WTC11 (cell line): ENCODE measurements around the gene GALR2. TPM values are rescaled to one million over a fixed set of nuclear protein-coding genes. Genes with fewer than 3 reads are reported as not detected.
"Not testable (repeated sequence)": the region's sequence is repeated elsewhere in the genome, so short reads cannot be mapped to it uniquely, and the experiment has no call there.

ENCODE experiments used
- ATAC-seq: fragments of 200-7000 bp; cut with Tn5 transposase; 2 replicates; pipeline ENCODE4 v1.10.0; 2021; ENCODE audit warnings: mild to moderate bottlenecking, moderate library complexity
- CTCF ChIA-PET: fragments of 300-600 bp; sonication (Branson Sonifier 250); formaldehyde crosslinking; loops from one replicate; lab custom pipeline; 2021; ENCODE audit warnings: antibody characterized with exemption; lab: Charles Lee
- POLR2A ChIA-PET: fragments of 350-600 bp; sonication (Branson Sonifier 250); formaldehyde crosslinking; loops from one replicate; lab custom pipeline; 2021; ENCODE audit warnings: antibody characterized with exemption; lab: Charles Lee
- DNase-seq: peaks from one replicate; pipeline ENCODE4 v3.0.0; 2021; ENCODE audit warnings: low spot score
- H3K27ac Mint-ChIP-seq: 2 replicates; pipeline ENCODE4 v1.8.0; 2021; ENCODE audit warnings: mixed read lengths
- H3K27me3 Mint-ChIP-seq: 2 replicates; pipeline ENCODE4 v1.8.0; 2021; ENCODE audit warnings: low read depth, mild to moderate bottlenecking, moderate library complexity, mixed read lengths
- H3K36me3 Mint-ChIP-seq: 2 replicates; pipeline ENCODE4 v1.8.0; 2021; ENCODE audit warnings: mixed read lengths
- H3K4me1 Mint-ChIP-seq: 2 replicates; pipeline ENCODE4 v1.8.0; 2022; ENCODE audit warnings: mixed read lengths
- H3K4me3 Mint-ChIP-seq: 2 replicates; pipeline ENCODE4 v1.8.0; 2021; ENCODE audit warnings: mild to moderate bottlenecking, moderate library complexity, mixed read lengths
- H3K9me3 Mint-ChIP-seq: 2 replicates; pipeline ENCODE4 v1.8.0; 2021; ENCODE audit warnings: mixed read lengths
- ELF4 ChIP-seq: sonication (generic); formaldehyde crosslinking; IDR thresholded peaks from 2 replicates; pipeline ENCODE4 v1.8.1; 2022; ENCODE audit warnings: low read depth, mild to moderate bottlenecking, moderate library complexity, missing genetic modification reagents
- EMX1 ChIP-seq: fragments of 250-450 bp; sonication (Bioruptor Pico); IDR thresholded peaks from 2 replicates; pipeline ENCODE4 v1.8.0; 2021; ENCODE audit warnings: mild to moderate bottlenecking
- ETV6 ChIP-seq: sonication (generic); formaldehyde crosslinking; IDR thresholded peaks from 2 replicates; pipeline ENCODE4 v1.8.1; 2022; ENCODE audit warnings: mild to moderate bottlenecking, missing genetic modification reagents
- FOXP1 ChIP-seq: sonication (generic); formaldehyde crosslinking; IDR thresholded peaks from 2 replicates; pipeline ENCODE4 v1.8.0; 2022; ENCODE audit warnings: missing genetic modification reagents, mild to moderate bottlenecking, moderate library complexity, borderline replicate concordance
- JAZF1 ChIP-seq: fragments of 250-450 bp; sonication (Bioruptor Pico); IDR thresholded peaks from 2 replicates; pipeline ENCODE4 v1.9.0; 2021; ENCODE audit warnings: moderate library complexity, mild to moderate bottlenecking, inconsistent platforms
- KAT7 ChIP-seq: sonication (generic); formaldehyde crosslinking; IDR thresholded peaks from 2 replicates; pipeline ENCODE4 v1.8.1; 2023; ENCODE audit warnings: missing genetic modification reagents, mild to moderate bottlenecking, borderline replicate concordance
- NFE2L1 ChIP-seq: sonication (generic); formaldehyde crosslinking; IDR thresholded peaks from 2 replicates; pipeline ENCODE4 v1.8.1; 2023; ENCODE audit warnings: missing genetic modification reagents
- NR2C2 ChIP-seq: sonication (generic); formaldehyde crosslinking; IDR thresholded peaks from 2 replicates; pipeline ENCODE4 v1.8.0; 2022; ENCODE audit warnings: mild to moderate bottlenecking, missing genetic modification reagents
- NR3C1 ChIP-seq: sonication (generic); formaldehyde crosslinking; conservative IDR thresholded peaks from 2 replicates; pipeline ENCODE4 v1.8.1; 2023; ENCODE audit warnings: low read depth, mild to moderate bottlenecking, missing genetic modification reagents
- OVOL2 ChIP-seq: fragments of 250-450 bp; sonication (Bioruptor Pico); IDR thresholded peaks from 2 replicates; pipeline ENCODE4 v1.9.0; 2021; ENCODE audit warnings: mild to moderate bottlenecking, borderline replicate concordance
- PRRX2 ChIP-seq: fragments of 250-450 bp; sonication (Bioruptor Pico); IDR thresholded peaks from 2 replicates; pipeline ENCODE4 v1.8.0; 2021; ENCODE audit warnings: mild to moderate bottlenecking
- RORB ChIP-seq: fragments of 250-450 bp; sonication (Bioruptor Pico); IDR thresholded peaks from 2 replicates; pipeline ENCODE4 v1.9.0; 2021; ENCODE audit warnings: mild to moderate bottlenecking
- SMAD4 ChIP-seq: sonication (generic); formaldehyde crosslinking; IDR thresholded peaks from 2 replicates; pipeline ENCODE4 v1.8.0; 2022; ENCODE audit warnings: mild to moderate bottlenecking, missing genetic modification reagents
- SP1 ChIP-seq: sonication (generic); formaldehyde crosslinking; conservative IDR thresholded peaks from 2 replicates; pipeline ENCODE4 v1.8.1; 2022; ENCODE audit warnings: missing genetic modification reagents
- ZNF121 ChIP-seq: sonication (generic); formaldehyde crosslinking; IDR thresholded peaks from 2 replicates; pipeline ENCODE4 v1.8.0; 2023; ENCODE audit warnings: missing genetic modification reagents
- ZNF138 ChIP-seq: sonication (generic); formaldehyde crosslinking; conservative IDR thresholded peaks from 2 replicates; pipeline ENCODE4 v1.8.1; 2022; ENCODE audit warnings: mild to moderate bottlenecking, moderate library complexity, missing genetic modification reagents
- ZNF219 ChIP-seq: sonication (generic); formaldehyde crosslinking; IDR thresholded peaks from 2 replicates; pipeline ENCODE4 v1.8.0; 2023; ENCODE audit warnings: missing genetic modification reagents, mild to moderate bottlenecking, borderline replicate concordance
- ZNF232 ChIP-seq: sonication (generic); formaldehyde crosslinking; IDR thresholded peaks from 2 replicates; pipeline ENCODE4 v1.8.0; 2022; ENCODE audit warnings: mild to moderate bottlenecking, missing genetic modification reagents
- ZNF317 ChIP-seq: sonication (generic); formaldehyde crosslinking; IDR thresholded peaks from 2 replicates; pipeline ENCODE4 v1.8.1; 2023; ENCODE audit warnings: low read depth, mild to moderate bottlenecking, moderate library complexity, missing genetic modification reagents, borderline replicate concordance
- ZNF416 ChIP-seq: fragments of 250-450 bp; sonication (Bioruptor Pico); IDR thresholded peaks from 2 replicates; pipeline ENCODE4 v1.9.0; 2021; ENCODE audit warnings: mild to moderate bottlenecking, inconsistent platforms
- total RNA-seq: library from RNA; stranded (reverse); gene quantifications from 3 replicates; pipeline ENCODE4 v1.2.3, GENCODE V29; 2021
- TF ChIP-seq, protein P1 (sequence below): sonication (generic); formaldehyde crosslinking; IDR thresholded peaks from 2 replicates; pipeline ENCODE4 v1.8.0; 2022; ENCODE audit warnings: mild to moderate bottlenecking, missing genetic modification reagents
- TF ChIP-seq, protein P2 (sequence below): sonication (generic); formaldehyde crosslinking; IDR thresholded peaks from 2 replicates; pipeline ENCODE4 v1.8.1; 2023; ENCODE audit warnings: mild to moderate bottlenecking, missing genetic modification reagents, moderate library complexity

Gene GALR2
- total RNA-seq, 1 experiment from 2014 or later, result 2.9 TPM

DNA sequence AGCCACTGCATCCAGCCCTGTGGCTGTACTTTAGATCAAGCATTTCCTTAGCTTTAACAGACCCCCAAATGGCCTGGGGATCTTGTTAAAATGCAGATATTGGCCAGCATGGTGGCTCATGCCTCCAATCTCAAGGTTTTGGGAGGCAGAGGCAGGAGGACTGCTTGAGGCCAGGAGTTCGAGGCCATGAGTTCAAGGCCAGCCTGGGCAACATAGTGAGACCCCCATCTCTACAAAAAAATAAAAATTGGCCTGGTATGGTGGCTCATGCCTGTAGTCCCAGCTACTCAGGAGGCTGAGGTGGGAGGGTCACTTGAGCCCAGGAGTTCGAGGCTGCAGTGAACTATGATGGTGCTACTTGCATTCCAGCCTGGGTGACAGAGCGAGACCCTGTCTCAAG is 31.7 kb upstream of the GALR2 start:
- peak; percentile 75; the same call in 1 of the 2 replicates for TF ChIP-seq ZNF121 (CRISPR knock-in tag)
- H3K27me3 Mint-ChIP-seq, H3K4me3 Mint-ChIP-seq, DNase-seq, H3K27ac Mint-ChIP-seq, H3K9me3 Mint-ChIP-seq, ATAC-seq, POLR2A ChIA-PET: not testable (repeated sequence)
- peaks cover 74% of the 10 kb centered on the region for H3K36me3 Mint-ChIP-seq
- peaks cover 11% of the 10 kb centered on the region for H3K4me1 Mint-ChIP-seq
- CTCF ChIA-PET, result interaction anchor here (1.7 to 3.2 kb wide), 2 partner anchors 29 to 42 kb away, joined by 5 to 17 read pairs; partner anchors contain the start of gene CDK3

DNA sequence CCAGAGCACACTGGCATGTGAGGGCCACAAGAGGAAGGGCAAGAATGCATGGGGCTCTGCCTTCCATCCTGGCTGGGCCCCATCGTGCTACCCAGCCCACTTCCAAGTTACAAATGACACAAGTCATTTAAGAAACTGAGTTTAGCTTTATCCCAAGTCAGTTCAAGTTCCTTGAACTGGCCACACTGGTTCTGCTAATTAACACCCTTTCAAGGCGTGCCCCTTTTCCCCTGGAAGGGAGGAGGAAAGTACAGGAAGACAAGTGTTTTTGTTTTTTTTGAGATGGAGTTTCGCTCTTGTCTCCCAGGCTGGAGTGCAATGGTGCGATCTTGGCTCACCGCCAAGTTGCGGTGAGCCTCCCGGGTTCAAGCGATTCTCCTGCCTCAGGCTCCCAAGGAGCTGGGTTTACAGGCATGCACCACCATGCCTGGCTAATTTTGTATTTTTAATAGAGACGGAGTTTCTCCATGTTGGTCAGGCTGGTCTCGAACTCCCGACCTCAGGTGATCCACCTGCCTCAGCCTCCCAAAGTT is 30.0 kb upstream of the GALR2 start:
- DNase-seq, H3K27me3 Mint-ChIP-seq, H3K4me3 Mint-ChIP-seq, ATAC-seq, CTCF ChIA-PET, H3K9me3 Mint-ChIP-seq, POLR2A ChIA-PET: not testable (repeated sequence)
- Mint-ChIP-seq H3K27ac (peak overlapping the region; percentile 6; the same call in 1 of the 2 replicates), H3K4me1 (peaks cover 15% of the 10 kb centered on the region), H3K36me3 (peaks cover 75% of the 10 kb centered on the region)

DNA sequence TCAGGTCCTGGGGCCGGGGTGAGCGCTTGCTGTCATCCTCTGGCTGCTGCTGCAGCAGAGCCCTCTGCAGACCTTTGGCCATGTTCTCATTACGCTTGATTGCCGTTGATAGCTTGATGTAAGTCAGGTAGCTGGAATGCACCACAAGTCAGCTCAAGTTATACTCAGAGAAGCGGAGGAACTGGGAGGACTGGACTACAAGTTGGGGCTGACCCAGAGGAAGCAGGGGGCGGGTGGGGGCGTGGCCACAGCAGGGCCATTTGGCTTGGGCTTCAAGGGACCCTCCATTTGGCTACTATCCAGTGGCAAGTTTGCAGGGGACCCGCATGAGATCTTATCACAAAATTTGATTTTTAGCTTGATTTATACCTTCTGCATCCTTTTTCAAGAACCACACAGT is 28.5 kb upstream of the GALR2 start:
- no peak for TF ChIP-seq OVOL2
- TF ChIP-seq ZNF232 (CRISPR knock-in tag), result no peak
- no peak for TF ChIP-seq NFE2L1 (CRISPR knock-in tag)
- TF ChIP-seq ELF4 (CRISPR knock-in tag), result no peak
- no peak for TF ChIP-seq ZNF219 (CRISPR knock-in tag)
- TF ChIP-seq NR2C2 (CRISPR knock-in tag), result no peak
- TF ChIP-seq EMX1 (CRISPR knock-in tag), result no peak
- TF ChIP-seq ZNF317, result no peak
- TF ChIP-seq, protein P1, sequence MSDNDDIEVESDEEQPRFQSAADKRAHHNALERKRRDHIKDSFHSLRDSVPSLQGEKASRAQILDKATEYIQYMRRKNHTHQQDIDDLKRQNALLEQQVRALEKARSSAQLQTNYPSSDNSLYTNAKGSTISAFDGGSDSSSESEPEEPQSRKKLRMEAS (CRISPR knock-in tag), result no peak
- no peak for TF ChIP-seq FOXP1
- TF ChIP-seq ZNF416 (CRISPR knock-in tag), result no peak
- TF ChIP-seq KAT7 (CRISPR knock-in tag), result no peak
- TF ChIP-seq JAZF1 (CRISPR knock-in tag), result no peak
- TF ChIP-seq, protein P2, sequence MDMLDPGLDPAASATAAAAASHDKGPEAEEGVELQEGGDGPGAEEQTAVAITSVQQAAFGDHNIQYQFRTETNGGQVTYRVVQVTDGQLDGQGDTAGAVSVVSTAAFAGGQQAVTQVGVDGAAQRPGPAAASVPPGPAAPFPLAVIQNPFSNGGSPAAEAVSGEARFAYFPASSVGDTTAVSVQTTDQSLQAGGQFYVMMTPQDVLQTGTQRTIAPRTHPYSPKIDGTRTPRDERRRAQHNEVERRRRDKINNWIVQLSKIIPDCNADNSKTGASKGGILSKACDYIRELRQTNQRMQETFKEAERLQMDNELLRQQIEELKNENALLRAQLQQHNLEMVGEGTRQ (CRISPR knock-in tag), result no peak
- no peak for TF ChIP-seq SMAD4
- no peak for TF ChIP-seq RORB
- TF ChIP-seq ZNF138, result no peak
- POLR2A ChIA-PET, result no interaction called here
- Mint-ChIP-seq H3K4me3 (no peak overlapping the region), H3K27me3 (no peaks in the 10 kb centered on the region), H3K9me3 (no peaks in the 10 kb centered on the region), H3K4me1 (peaks cover 8% of the 10 kb centered on the region), H3K36me3 (peaks cover 72% of the 10 kb centered on the region), H3K27ac (no peak overlapping the region)
- CTCF ChIA-PET, result no interaction called here
- DNase-seq (no peak), ATAC-seq (no peak)

DNA sequence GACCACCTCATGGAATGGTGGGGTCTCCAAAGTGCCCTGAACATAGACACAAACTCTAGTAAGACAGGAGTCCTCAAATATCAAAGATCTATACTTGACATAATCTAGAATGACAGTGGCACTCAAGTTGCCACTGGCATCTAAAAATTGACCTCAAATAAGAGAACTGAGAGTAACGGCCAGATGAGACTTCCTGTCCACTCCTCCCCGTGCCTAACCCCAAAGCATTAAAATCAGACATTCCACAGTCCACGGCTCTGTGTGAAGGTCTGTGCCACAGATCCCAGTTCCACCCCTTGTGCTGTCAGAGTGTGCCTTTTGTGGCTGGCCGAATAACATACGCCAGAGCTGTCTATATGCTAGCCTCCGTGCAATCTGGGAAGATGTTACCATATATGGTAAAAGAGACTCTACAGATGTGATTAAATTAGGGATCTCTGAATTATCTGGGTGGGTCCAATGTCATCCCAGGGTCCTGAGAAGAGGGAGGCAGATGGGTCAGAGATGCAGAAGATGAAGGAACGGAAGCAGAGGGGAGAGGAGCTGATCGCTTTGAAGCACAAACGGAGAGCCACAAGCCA is 26.5 kb upstream of the GALR2 start:
- no peak overlapping the region for H3K4me3 Mint-ChIP-seq
- no peak for TF ChIP-seq ETV6 (CRISPR knock-in tag)
- TF ChIP-seq PRRX2 (CRISPR knock-in tag), result no peak
- TF ChIP-seq NR3C1 (CRISPR knock-in tag), result no peak
- no peak for TF ChIP-seq ZNF138
- TF ChIP-seq SP1 (CRISPR knock-in tag), result no peak
- no peak for TF ChIP-seq FOXP1
- DNase-seq (no peak), ATAC-seq (no peak)
- H3K27ac Mint-ChIP-seq, result peak overlapping the region; percentile 52
- peaks cover 68% of the 10 kb centered on the region for H3K36me3 Mint-ChIP-seq
- no peaks in the 10 kb centered on the region for H3K9me3 Mint-ChIP-seq
- peaks cover 4% of the 10 kb centered on the region for H3K4me1 Mint-ChIP-seq
- POLR2A ChIA-PET, result no interaction called here
- CTCF ChIA-PET, result interaction anchor here (1.0 to 3.3 kb wide), 2 partner anchors 34 to 58 kb away, joined by 3 to 17 read pairs; no protein-coding TSS in a partner anchor
- H3K27me3 Mint-ChIP-seq, result no peaks in the 10 kb centered on the region
